SK-N-DZ (cell line): ENCODE data around the gene C16orf86.
"Not testable (repeated sequence)": the region's sequence is repeated elsewhere in the genome, so short reads cannot be mapped to it uniquely, and the experiment has no call there.

Experiments
- DNase-seq: peaks from one replicate; pipeline ENCODE4 v3.0.0-alpha.2; 2015; ENCODE audit warnings: low spot score

Gene C16orf86

DNA sequence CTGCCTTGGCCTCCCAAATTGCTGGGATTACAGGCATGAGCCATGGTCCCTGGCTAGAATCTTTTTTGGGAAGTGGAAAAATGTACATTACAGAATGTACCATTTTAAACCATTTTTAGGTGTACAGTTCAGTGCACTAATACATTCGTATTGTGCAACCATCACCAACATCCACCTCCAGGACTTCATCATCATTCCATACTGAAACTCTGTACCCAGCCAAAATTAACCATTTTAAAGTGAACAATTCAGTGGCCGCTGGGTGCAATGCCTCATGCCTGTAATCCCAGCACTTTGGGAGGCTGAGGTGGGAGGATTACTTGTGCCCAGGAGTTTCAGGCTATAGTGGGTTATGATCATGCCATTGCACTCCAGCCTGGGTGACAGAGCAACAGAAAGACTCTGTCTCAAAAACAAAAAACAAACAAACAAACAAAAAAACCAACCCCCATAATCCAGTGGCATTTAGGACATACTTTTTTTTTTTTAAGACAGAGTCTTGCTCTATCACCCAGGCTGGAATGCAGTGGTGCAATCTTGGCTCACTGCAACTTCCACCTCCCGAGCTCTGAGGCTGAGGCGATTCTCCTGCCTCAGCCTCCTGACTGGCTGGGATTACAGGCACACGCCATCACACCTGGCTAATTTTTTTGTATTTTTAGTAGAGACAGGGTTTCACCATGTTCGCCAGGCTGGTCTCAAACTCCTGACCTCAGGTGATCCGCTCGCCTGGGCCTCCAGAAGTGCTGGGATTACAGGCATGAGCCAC is 27.1 kb downstream of the C16orf86 start:
- DNase-seq: not testable (repeated sequence)

DNA sequence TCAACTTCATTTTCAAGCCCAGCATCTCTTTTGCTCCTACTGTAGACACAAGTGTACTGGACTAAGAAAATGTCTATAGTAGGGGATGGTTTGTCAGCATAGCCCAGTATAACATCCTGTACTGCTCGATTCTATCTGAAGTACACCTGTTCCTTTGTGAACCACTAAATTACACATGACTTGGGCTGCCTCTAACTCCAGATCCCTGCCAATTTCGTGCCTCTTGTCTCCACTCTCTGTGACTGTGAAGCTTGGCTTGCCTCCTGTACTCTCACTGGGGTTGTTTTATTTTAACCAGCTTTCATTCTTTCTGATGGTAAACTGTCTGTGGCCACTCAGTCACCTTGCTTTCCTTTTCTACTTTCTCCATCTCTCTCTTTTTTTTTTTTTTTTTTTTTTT is 28.0 kb downstream of the C16orf86 start:
- no peak for DNase-seq

DNA sequence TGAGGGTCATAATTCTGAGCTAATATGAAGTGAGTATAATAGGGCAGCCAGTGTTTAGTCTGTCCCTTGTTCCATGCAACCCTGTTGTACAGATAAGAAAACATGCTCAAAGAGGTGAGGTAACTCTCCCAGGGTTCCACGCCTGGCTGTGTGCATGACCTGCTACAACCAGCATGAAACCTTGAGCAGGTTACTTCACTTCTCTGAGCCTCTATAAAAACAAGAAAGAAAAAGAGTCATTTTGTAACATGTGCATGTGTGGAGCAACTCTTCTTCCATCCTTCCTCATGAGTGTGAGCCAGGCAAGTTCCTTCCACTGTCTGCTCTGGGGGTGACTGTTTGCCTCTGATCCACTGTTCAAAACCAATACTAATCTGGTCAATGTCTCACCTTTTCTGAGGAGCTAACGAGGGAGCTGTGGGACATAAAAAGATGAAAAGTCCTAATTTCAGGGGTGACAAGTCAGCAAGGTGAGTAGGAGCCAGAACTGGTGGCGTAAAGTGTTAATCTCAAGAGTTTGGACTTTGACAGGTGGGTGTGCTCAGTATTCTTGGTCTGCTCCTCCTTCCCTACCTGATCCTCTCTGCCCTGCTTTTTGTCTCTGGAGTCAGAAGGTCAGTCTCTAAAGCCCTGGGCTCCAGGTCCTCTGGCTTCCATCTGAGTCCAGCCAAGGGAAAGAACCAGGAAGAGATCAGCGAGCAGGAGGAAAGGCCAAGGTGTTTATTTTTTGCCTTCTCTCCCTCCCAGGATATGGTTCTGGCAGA is 31.0 kb downstream of the C16orf86 start:
- DNase-seq: no peak

DNA sequence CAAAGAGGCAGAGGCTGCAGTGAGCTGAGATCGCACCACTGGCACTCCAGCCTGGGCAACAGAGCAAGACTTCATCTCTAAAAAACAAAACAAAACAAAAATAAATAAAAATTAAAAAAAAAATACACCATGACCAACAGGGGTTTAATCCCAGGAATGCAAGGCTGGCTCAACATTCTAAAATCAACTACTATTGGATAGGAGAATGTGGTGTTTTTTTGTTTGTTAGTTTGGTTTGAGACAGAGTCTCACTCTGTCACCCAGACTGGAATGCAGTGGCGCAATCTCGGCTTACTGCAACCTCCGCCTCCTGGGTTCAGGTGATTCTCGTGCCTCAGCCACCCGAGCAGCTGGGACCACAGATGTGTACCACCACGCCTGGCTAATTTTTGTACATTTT is 32.7 kb downstream of the C16orf86 start:
- no peak for DNase-seq

DNA sequence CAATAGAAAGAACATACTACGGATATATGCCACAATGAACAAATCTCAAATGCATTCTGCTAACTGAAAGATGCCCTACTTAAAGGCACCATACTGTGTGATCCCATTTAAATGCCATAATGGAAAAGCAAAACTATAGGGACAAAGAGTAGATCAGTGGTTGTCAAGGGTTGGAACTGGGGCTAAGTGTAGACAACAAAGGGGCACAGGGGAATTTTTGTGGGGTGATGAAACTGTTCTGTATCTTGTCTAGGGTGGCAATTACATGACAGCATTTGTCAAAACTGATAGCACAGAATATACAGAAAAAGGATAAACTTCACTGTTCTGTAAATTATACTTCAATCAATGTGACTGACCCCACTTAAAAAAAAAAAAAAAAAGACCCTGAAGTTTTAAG is 34.8 kb downstream of the C16orf86 start:
- no peak for DNase-seq

DNA sequence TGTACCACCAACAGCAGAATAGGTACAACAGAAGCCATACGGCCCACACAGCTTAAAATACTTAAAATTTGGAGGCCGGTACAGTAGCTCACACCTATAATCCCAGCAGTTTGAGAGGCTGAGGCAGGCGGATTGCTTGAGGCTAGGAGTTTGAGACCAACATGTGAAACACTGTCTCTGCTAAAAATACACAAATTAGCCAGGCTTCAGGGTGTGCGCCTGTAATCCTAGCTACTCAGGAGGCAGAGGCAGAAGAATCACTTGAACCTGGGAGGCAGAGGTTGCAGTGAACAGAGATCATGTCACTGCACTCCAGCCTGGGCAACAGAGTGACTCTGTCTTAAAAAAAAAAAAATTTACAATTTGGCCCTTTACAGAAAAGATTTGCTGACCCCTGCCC is 35.5 kb downstream of the C16orf86 start:
- no peak for DNase-seq

DNA sequence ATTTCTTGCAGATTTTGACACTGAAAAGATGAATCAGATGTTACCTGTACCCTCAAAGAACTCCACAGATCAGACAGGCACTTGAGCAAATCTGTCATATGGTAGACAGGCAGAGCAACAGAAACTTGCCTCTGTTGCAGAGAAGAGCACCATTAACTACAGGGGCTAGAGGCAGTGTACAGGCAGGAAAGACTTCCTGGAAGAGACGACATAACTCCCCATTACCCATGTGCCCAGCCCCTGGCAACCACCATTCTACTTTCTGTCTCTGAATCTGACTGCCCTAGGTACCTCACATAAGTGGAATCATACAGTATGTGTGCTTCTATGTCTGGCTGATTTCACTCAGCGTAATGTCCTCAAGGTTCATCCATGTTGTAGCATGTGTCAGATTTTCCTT is 37.0 kb downstream of the C16orf86 start:
- DNase-seq: no peak

DNA sequence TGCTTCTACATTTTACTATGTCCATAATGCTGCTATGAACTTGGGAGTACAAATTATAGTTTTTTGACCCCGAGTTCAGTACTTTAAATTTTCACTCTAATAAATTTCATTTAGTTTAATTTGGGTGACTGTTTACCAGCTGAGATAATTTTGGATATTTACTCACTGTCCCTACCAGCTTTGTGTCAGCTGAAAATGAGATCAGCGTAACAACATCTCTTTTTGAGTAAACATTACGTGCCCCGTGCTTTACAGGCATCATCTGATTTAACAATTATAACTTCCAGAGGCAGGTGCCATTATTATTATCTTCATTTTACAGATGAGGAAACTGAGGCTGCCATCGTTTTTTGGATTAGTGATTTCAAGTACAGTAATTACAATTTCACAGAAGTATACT is 37.5 kb downstream of the C16orf86 start:
- no peak for DNase-seq

DNA sequence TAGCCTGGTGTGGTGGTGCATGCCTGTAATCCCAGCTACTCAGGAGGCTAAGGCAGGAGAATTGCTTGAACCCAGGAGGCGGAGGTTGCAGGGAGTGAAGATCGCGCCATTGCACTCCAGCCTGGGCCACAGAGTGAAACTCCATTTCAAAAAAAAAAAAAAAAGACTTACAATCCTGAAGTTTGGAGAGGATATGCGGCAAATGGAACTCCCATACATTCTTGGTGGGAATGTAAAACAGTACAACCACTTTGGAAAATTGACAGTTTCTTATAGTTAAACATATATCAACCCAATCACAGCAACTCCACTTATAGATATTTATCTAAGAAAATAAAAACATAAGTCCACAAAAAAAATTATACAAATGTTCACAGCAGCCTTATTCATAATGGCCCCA is 40.6 kb downstream of the C16orf86 start:
- no peak for DNase-seq

DNA sequence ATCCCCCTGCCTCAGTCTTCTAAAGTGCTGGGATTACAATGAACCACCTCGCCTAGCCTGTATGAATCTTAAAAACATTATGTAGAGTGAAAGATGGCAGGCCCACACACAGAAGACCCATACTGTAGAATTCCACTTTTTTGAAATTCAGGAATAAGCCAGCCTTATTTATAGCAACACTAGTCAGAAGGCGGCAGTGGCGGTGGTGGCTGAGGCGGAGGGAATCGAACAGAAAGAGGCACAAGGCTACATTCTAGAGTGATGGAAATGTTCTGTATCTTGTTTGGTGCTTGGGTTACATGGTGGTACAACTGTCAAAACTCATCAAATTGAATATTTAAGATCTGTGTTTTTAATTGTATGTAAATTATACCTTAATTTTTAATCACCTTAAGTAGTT is 41.2 kb downstream of the C16orf86 start:
- no peak for DNase-seq

DNA sequence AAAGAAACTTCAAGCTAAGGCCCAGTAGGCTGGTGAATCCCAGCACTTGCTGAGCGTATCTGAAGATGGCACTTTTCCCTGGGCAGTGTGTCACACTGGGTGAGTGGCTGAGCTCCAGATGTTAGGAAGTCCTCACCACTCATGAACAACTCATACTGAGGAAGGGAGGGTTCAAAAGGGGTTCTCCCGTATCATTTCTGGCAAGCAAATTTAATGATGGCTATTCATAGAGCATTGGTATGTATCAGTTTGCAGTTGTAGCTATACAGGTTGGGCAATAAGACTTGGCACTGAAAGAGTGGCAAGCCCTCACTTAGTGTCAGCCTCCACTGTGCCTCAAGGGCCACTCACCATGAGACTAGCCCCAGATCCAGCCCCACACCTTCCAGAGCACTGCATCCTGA is 41.8 kb downstream of the C16orf86 start:
- DNase-seq: no peak

DNA sequence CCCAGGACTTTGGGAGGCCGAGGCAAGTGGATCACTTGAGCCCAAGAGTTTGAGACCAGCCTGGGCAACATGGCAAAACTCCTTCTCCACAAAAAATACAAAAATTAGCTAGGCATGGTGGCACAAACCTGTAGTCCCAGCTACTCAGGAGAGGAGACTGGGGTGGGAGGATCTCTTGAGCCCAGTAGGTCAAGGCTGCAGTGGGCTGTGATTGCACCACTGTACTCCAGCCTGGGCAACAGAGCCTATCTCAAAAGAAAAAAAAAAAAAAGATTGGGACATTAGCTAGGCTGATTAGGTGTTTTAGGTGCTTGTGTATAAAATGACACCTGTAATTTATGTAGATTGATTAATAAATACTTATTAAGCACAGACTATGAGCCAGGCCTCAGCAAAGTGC is 42.4 kb downstream of the C16orf86 start:
- no peak for DNase-seq

DNA sequence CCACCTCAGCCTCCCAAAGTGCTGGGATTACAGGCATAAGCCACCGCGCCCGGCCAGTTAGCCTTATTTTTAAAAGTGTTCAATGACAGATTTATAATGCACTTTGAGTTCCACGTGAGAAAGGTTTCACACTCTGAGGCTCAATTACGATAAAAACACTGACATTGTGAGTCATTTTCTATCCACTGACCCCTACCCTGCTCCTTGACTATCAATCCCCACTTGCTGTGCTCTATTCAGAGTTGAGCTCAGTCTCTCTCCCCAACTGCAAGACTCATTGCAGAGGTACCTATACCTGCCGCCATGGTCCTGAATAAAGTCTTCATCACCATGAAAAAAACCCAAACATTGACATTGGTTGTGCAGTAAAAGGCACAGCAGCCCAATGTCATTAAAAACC is 44.0 kb downstream of the C16orf86 start:
- no peak for DNase-seq

DNA sequence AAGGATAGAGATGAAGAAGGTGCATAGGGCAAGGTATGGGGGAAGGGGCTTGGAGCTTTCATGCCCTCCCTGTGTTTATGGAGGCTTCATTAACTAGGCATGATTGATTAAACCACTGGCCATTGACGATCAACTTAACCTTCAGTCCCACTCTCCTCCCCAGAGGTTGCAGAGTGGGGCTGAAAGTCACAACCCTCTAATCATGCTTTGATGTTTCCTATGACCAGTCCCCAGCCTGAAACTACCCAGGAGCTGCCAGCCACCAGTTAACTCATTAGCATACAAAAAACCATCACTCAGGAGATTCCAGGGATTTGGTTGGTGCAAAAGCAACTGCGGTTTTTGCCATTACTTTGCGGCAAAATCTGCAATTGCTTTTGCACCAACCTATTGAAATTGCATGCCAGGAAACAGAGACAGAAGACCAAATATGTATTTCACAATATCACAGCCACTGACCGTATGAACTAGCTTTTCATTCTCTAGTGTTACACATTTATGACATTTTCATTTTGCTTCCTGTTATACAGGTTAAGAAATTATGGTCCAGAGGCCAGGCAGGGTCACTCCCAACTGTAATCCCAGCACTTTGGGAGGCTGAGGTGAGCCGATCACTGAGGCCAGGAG is 47.1 kb downstream of the C16orf86 start:
- DNase-seq: no peak

DNA sequence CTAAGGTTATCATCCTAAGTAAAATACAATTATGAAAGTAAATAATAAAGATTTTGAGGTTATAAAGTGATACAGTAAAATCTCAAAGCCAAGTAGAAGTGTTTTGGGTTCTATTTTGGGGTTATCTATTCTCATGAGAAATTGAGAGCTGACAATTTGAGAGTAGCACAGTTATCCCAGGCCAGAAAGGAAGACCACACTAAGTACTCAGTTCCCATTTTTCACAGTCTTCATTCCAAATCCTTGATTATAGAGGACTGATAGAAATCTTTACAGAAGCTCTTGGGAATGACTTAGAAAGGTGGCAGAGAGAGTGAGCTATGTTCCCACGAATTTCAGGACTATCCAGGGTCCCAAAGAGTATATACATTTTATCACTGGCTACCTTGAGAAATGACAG is 47.9 kb downstream of the C16orf86 start:
- DNase-seq: no peak

DNA sequence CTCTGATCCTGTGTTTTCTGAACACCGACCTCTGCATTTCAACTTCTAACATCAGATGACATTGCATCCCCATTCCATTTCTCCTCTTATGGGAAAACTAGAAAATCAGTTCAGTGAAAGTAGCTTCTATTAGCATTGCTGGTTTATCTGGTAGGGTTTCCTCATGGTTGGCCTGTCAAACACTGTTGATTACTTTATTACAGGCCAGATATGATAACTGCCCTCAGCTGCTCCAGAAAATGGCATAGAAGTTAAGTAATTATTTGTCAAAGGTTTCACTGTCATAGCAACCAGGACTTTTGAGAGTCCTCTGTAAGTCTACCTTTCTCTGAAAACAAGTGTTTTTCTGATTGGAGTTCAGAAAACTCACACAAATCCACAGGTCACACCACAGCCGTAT is 49.5 kb downstream of the C16orf86 start:
- DNase-seq: no peak
